ENCODE measurements around the gene BEND5. TPM values are rescaled to one million over a fixed set of nuclear protein-coding genes. Genes with fewer than 3 reads are reported as not detected.
A peak's percentile ranks its signal among the peaks of the same experiment; 100 is the strongest.

The BEND5 gene
- total and polyA plus RNA-seq, 2 experiments from 2014 or later, result 12.1 to 29.0 TPM

DNA sequence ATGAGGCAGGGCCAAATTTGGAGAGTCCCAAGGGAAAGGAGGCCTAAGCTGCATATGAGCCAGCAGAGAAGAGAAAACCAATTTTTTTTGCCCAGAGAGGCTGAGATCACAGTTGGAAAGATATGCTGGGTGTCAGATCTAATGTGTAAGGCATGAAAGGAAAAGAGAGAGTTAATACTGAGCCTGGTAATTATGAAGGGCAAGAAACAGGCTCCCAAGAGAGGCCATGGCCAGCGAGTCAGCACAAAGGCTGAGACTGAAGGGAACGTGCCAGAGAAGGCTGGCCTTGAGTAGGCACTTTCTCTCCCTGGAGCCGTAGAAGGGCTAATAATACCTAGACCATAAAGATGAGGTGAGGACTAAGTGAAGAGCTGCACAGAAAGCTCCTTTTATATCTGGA lies 31.8 kb upstream of the BEND5 start:
- peaks cover 12% of the 10 kb centered on the region for H3K27me3 ChIP-seq
- no peak for DNase-seq (ENCODE audit: low read depth in 1 of 2, low spot score in 1 of 2)
- no peaks in the 10 kb centered on the region for H3K36me3 ChIP-seq
- TF ChIP-seq, protein P1, sequence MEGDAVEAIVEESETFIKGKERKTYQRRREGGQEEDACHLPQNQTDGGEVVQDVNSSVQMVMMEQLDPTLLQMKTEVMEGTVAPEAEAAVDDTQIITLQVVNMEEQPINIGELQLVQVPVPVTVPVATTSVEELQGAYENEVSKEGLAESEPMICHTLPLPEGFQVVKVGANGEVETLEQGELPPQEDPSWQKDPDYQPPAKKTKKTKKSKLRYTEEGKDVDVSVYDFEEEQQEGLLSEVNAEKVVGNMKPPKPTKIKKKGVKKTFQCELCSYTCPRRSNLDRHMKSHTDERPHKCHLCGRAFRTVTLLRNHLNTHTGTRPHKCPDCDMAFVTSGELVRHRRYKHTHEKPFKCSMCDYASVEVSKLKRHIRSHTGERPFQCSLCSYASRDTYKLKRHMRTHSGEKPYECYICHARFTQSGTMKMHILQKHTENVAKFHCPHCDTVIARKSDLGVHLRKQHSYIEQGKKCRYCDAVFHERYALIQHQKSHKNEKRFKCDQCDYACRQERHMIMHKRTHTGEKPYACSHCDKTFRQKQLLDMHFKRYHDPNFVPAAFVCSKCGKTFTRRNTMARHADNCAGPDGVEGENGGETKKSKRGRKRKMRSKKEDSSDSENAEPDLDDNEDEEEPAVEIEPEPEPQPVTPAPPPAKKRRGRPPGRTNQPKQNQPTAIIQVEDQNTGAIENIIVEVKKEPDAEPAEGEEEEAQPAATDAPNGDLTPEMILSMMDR (IDR thresholded peaks at IDR 0.05; ENCODE audit: low read depth, low read length), result no peak
- H3K27ac ChIP-seq, result no peak overlapping the region
- H3K9me3 ChIP-seq (ENCODE audit: low read depth), result no peaks in the 10 kb centered on the region
- no peaks in the 10 kb centered on the region for H3K4me1 ChIP-seq (ENCODE audit: low read depth)
- H3K4me3 ChIP-seq, result no peak overlapping the region

DNA sequence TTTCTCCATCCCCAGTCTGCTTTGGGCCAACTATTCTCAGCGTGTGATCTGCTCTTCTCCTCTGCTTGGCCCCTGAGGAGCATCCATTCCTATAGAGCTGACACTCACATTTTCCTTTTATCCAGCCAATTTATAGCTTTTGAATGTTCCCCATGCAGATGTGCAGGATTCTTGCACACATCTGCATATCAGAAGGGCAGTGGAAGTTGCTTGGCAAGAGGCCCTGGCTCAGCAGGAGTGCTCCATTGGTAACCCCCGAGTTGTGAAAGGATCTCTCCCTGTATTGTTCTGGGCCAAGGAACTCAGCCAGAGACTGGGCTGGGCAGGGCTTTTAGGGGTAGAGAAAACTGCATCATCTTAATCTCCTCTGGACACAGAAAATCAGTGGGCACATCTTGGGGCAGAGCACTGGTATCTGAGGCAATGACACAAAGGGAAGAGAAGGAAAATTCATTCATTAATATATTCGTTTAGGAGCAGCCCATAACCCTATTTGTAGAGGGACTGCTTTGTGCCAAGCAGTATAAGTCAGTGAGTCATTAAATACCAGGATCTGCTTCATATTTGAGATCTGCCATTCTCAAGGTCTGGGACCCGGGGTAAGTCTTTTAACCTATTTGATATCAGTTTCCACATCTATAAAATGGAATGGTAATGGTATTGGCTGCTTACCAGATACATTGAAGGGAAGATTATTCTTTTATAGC lies 31.0 kb upstream of the BEND5 start:
- Histone ChIP-seq H3K27ac (no peak overlapping the region), H3K9me3 (ENCODE audit: low read depth) (no peaks in the 10 kb centered on the region), H3K4me3 (no peak overlapping the region), H3K36me3 (no peaks in the 10 kb centered on the region), H3K4me1 (ENCODE audit: low read depth) (no peaks in the 10 kb centered on the region), H3K27me3 (peaks cover 12% of the 10 kb centered on the region)
- peak in 1 of 2 donors; percentile 51 for DNase-seq (ENCODE audit: low read depth in 1 of 2, low spot score in 1 of 2)
- TF ChIP-seq, protein P1 (IDR thresholded peaks at IDR 0.05; ENCODE audit: low read depth, low read length), result no peak

DNA sequence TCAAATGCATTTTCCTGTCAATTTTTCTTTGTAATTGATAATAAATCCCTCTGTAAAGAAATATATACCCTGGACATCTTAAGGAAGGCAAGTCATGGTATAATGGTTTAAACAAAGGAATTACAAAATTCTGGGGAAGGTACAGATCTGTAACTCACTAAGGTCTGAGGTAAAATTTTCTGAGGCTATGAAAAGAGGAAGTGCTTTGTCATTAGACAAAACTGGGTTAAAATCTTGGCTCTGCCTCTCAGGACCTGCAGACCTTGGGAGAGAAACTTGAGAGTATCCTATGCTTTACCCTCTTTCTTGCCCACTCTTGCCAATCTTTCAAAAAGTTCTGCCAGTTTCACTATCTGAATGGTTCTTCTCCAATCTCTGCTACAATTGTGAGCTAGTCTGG lies 26.8 kb upstream of the BEND5 start:
- no peak for DNase-seq (ENCODE audit: low read depth in 1 of 2, low spot score in 1 of 2)
- Histone ChIP-seq H3K9me3 (ENCODE audit: low read depth) (no peaks in the 10 kb centered on the region), H3K4me3 (no peak overlapping the region), H3K36me3 (no peaks in the 10 kb centered on the region), H3K27ac (no peak overlapping the region), H3K4me1 (ENCODE audit: low read depth) (no peaks in the 10 kb centered on the region), H3K27me3 (peaks cover 12% of the 10 kb centered on the region)
- TF ChIP-seq, protein P1 (IDR thresholded peaks at IDR 0.05; ENCODE audit: low read depth, low read length), result no peak

DNA sequence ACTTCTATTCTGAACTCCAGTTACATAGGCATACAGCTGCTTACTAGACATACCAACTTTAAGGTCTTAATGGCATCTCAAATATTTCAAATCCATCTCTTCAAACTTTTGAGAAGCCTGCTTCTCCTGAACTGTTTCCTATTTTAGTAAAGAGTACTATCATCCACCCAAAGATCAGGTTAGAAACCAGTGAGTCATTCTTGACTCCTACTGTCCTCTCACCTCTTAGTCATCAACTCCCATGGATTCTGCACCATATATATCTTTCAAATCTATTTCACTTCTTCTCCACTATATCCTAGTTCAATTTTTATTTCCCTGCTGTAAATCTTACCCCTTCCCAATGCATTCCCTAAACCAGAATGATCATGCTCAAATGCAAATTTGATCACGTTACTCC lies 18.1 kb upstream of the BEND5 start:
- no peak overlapping the region for H3K4me3 ChIP-seq
- peaks cover 4% of the 10 kb centered on the region for H3K27me3 ChIP-seq
- no peak overlapping the region for H3K27ac ChIP-seq
- no peaks in the 10 kb centered on the region for H3K4me1 ChIP-seq (ENCODE audit: low read depth)
- H3K9me3 ChIP-seq (ENCODE audit: low read depth), result no peaks in the 10 kb centered on the region
- no peak for DNase-seq (ENCODE audit: low read depth in 1 of 2, low spot score in 1 of 2)
- TF ChIP-seq, protein P1 (IDR thresholded peaks at IDR 0.05; ENCODE audit: low read depth, low read length), result no peak
- H3K36me3 ChIP-seq, result no peaks in the 10 kb centered on the region

DNA sequence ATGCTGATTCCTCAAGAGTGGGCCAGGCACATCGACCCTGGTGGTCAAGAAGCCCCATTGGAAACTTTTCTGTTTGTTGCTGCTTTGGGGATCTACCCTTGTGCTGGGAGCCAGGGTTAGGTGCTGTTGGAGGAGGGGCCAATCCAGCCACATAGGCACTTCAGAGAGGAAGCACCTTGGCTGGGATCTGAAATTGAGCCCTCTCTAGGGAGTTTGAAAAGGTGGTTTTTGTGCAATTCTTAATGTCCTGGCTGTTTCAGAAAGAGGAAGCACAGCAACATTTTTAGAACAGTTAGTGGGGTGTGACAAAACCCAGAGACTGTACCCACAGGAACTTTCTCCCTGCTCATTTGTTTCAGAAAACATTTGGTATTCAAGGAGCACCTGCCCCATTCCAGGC lies 17.2 kb upstream of the BEND5 start:
- peaks cover 4% of the 10 kb centered on the region for H3K27me3 ChIP-seq
- no peaks in the 10 kb centered on the region for H3K36me3 ChIP-seq
- no peaks in the 10 kb centered on the region for H3K4me1 ChIP-seq (ENCODE audit: low read depth)
- TF ChIP-seq, protein P1 (IDR thresholded peaks at IDR 0.05; ENCODE audit: low read depth, low read length), result no peak
- no peak for DNase-seq (ENCODE audit: low read depth in 1 of 2, low spot score in 1 of 2)
- H3K27ac ChIP-seq, result no peak overlapping the region
- no peak overlapping the region for H3K4me3 ChIP-seq
- H3K9me3 ChIP-seq (ENCODE audit: low read depth), result no peaks in the 10 kb centered on the region

Data from cardiac muscle cell (in vitro differentiated cells and primary cell).